CD4-positive, alpha-beta T cell treated with Interleukin-6 at 100 ng/mL for 8 hours (primary cell): ENCODE data around the gene ARHGEF12.

Source experiments
- DNase-seq: peaks from one replicate; pipeline ENCODE4 v3.0.0-alpha.2; 2020; ENCODE audit warnings: mixed read lengths, low spot score

ARHGEF12 gene

DNA sequence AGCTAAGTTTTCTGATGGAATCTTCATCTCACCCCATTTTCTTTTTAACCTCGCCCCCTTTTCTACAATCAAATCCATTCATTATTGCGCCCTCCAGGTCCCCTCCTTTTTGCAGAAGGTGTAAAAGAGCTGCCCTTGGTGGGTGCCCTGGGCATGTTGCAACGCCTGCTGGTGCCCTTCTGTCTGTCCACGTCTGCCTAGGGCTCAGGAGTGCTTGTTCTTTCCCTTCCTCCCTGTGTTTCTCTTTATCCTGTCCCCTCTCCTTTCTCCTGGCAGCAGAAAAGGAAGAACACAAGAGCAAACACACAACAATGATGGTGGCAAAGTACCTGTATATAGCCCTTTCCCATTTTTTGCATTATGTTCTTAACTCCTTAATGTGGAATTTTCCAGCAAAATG is 17.3 kb upstream of the ARHGEF12 start:
- no peak for DNase-seq

DNA sequence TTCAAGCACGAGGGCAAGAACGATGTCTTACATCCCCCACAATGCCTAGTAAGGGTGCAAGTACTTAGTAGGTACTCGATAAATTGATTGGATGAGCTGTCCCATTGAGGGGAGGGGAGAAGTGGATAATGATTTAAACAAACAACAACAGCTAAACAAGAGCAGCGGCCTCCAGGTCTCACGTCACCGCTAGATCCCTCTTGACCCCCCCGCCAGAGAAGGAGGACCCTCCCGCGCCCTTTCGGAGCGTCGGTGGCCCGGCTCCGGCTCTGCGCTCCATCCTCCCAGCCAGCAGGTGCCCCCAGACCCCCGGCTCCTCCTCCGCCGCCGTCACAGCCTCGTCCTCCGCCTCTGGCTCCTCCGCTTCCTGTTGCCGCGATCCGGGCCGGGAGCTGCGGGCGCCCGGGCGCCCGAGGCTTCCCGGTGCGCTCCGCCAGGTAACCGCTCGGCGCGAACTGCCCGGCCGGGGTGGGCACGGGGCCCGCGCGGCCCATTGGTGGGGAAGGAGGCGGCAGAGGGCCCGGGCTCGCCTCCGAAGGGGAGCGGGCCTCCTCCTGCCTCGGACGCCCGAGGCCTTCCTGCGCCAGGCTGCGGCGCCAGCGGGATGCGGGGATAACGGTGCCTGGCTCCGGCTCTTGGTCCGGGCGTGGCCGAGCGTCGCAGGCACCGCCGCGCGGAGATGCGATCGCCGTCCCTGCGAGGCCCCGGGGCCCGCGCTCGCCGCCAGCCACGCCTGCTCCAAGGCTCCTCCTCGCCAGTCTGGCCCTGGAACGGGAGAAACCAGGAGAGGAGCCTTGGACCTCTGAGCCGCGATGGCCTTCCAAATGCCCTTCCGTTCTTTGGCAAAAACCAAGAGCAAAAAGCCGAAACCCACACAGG is 11.0 kb upstream of the ARHGEF12 start, which contains the start of gene TLCD5:
Gene TLCD5 (plus strand): TSS at position 368 of the 879 bp plus-strand sequence. CDS start 2,143 bp downstream, outside the sequence.
- DNase-seq: no peak

DNA sequence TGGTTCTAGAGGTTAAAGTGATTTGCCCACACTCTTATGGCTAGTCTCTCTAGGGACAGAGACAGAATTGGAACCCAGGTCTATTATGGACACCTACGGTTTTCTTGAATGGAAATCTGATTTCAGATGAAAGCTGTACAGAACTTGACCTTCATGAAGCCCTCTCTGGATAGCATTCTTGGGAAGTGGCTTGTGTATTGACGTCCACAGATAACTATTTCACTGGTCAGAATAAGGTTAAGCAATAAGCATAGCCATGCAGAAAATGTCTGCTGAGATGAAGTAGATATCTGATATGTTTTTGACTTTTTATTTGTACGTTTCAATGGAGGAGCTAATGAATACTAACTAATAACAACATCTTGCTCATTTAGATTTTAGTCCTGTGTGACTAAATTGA is 10.0 kb upstream of the ARHGEF12 start:
- no peak for DNase-seq

DNA sequence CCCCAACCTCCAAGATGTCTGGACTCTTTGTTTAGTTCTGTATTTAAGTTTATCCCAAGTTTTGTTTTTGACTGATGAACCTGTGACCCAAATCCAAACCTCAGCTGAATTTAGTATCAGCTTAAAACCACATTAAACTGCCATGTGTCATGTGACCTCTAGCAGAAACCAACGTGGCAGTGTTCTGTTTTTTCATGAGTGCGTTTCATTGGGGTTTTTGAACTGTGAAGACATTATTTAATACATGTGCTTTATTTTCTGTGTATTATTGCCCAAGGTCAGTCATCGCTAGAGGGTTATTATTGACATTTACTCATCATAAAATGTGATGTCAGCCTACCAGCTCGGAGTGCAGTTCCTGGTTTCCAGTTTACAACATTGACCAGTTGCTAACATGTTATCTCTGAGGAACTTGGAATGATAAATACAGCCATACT is 9.3 kb upstream of the ARHGEF12 start:
- no peak for DNase-seq

DNA sequence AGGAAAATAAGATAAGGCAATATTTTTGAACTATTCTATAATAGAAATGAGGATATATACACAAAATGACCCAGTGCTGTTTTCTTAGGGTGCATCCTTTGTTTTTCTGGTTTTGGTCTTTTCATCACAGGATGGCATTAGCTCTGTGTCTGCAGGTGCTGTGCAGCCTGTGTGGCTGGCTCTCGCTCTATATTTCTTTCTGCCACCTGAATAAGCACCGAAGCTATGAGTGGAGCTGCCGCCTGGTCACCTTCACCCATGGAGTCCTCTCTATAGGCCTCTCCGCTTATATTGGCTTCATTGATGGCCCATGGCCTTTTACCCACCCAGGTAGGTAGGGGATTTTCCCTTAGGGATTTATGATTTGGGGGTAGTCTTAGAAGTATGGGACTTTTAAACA is 8.9 kb upstream of the ARHGEF12 start:
- no peak for DNase-seq

DNA sequence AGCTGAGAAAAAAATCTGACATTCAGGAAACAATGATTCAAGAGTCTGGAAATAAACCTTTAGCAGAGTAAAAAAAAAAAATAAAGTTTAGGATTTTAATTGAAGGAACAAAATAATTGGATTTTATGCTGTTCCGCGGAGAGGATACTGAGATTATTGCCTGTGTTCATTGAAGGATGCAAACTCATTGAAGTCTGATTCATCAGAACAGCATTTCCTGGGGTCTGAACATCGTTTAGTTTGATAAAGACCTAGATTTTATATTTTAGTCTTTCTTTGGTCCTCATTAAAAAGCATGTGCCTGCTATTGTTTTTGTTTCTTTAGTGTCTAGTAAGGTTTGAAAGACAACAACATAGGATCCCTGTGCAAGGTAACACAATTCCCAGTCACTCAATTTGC is 6.7 kb upstream of the ARHGEF12 start:
- DNase-seq: no peak

DNA sequence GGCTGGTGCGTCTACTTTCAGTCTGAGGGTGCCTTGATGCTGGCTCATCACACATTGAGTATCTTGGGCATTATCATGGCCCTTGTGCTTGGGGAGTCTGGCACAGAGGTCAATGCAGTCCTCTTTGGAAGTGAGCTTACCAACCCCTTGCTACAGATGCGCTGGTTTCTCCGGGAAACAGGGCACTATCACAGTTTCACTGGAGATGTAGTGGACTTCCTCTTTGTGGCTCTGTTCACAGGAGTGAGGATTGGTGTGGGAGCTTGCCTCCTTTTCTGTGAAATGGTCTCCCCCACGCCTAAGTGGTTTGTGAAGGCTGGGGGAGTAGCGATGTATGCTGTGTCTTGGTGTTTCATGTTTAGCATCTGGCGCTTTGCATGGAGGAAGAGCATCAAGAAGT is 6.2 kb upstream of the ARHGEF12 start:
- no peak for DNase-seq

DNA sequence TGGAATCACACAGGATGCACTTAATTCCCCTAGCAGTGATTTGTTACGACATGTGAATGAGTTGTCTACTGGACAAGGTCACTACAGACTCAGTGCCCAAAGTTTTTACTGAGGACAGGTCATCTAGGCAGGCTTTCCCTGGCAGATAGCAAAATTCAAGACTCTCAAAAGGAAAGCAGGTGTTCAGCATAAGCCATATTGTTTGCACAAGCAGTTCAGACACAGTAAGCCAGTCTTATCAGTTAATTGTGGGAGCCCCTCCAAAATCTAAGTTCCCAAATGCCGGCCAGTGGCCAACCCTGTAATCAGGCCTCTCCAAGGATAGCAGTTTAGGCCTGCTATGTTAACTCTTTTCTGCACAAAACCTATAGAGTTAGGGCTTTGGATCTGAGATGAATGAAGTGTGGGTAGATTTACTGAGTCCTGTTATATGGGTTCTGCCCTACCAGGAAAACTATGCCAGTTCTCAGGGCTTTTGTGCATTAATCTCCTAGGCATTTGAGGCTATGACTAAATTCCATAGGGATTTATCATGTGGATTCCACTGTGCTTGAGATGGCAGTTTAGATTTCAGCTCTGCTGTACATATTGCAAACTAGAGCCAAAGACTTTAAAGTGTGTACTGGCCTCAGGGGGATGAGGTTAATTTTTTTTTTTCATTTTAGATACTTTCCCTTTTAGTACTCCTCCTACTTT is 4.8 kb upstream of the ARHGEF12 start:
- no peak for DNase-seq

DNA sequence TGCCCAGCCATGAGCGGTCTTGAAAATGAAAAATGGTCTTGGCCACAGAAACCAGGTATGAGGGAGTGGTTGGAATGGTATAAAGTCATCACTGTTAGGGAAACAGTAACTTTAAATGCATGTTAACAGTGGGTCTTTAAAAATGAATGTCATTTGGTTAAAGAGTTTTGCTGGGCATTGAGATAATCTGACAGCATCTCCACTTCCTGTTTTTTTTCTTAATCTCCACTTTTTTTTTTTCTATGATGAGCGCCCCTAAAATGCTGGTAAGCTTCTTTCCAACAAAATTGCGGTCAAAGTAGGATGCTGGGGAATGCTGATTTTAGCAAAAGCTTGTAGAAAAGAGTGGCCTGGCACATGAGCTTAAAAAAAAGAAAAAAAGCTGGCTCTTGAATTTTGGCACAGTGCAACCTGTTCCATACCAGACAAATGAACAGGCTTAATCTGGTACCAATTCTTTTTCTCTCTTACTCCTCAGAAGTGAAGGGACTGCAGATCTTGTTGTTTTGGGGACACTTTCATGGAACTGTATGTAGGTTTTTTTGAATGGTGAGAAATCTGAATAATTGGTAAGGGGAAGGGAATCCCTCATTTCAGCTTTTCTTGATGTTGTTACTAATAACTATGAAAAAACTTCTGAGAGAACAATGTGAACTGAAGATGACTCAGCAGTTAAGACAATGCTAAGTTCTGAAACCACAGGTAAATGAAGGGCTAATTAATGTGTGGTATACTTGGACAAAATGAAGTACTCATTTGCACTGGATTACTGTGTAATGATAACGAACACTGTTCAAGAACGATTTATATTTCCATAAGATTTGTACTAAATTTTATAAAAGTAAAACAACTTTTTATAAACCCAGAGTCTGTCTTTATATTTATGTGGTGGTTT is 3.1 kb upstream of the ARHGEF12 start:
- DNase-seq: no peak

DNA sequence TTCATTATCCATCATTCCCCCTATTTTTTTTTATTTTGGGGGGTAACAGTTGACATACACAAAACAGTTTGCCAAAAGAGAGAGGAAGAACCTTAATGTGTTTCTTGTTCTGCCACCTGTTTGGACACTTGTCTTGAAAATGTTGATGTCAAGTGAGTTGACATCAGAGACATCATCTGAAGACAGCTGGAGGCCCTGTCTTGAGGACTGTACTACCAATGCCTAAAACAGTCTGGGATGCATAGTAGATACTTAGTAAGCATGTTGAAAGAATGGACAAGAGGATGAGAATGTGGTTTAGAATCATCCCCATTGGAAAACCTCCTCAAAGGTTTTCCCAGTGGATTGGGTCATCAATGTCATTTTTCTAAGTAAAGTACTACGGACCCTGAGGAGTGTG is 2.4 kb upstream of the ARHGEF12 start:
- DNase-seq: no peak

DNA sequence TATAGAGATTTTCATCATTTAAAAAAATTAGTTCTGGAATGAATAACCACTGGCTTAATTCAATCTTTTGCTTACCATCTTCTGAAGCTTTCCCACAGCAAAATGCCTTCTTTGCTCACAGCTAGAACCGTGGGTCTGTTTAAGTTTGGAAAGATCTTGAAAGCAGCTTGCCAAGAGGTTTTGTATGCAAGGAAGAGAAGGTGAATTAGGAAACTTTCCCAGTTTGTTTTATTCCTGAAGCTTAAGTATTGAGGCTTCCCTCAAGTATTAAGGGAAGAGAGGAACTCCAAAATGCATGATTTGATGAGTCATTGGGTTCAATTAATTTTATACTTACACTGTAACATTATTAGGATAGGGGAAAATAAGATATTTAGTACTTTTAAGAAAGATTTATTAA is 1.9 kb upstream of the ARHGEF12 start:
- no peak for DNase-seq

DNA sequence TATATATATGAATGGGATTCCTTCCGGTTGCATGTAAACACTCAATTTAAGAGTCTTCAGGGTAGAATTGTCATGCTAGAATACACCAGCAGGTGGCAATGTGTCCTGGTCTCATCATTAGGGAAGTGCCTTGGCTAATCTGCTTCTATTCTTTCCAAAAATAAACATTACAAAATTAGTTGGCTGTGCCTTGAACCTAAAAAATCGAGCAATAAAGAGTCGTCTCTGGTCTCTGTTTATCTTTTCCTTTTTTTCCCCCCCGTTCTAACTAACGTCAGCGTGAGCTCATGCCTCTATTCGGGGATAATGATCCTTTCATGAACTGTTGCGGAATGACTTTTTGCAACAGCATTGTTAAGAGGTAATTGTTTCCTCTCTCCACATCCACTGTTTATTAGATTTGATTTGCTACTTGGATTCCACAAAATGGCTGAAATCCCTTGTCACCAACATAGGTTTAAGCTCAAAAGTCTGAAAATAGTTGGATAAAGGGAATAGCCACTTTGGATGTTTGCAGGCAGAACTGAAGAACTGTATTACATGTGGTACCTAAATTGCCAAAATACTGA is 1.2 kb upstream of the ARHGEF12 start:
- DNase-seq: peak; percentile 70

DNA sequence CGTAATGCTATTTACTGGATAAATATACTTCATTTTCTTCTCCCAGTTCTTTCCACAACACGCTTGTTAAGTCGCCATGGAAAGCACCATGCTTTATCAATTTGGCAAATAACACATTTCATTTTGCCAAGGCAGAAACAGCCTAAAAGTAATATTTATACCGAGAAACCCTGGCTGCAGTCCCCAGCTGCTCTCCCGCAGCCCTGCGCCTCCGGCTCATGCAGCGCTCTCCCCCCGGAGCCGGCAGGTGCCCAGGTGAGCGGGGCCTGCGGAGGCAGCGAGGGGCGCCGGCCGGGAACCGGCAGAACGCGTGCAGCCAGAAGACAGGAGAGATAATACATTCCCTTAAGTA is 681 bp upstream of the ARHGEF12 start:
- DNase-seq: no peak

DNA sequence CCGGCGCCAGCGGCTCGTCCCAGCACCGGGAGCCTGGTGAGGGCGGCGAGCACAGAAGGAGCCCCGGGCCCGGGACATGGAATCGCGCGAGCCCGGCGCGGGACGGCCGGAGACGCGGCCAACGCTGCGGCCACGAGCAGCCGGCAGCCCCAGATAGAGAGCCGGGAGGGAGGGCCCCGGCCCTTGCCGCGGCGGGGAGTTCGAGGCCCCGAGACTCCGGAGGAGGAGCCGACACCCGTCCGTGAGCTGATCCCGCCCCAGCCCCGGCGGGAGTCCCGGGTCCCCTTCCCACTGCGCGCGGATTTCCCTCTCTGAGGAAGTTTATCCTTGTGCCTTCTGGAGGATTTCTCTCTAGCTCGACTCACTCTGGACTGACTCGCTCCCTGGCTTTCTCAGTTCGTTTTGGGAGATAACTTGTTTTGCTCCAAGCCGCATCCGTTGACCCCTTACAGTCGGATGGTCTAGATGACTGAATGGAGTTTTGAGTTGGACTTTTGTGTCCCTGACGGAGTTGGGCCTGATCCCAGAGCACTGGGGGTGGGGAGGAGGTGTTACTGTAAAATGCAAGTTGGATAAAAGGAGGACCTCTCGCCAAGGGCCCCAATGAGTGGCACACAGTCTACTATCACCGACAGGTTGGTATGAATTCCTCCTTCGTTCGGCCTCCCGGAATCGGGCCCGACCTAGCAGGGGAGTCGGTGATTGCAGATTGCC is 585 bp downstream of the ARHGEF12 start:
- DNase-seq: no peak

DNA sequence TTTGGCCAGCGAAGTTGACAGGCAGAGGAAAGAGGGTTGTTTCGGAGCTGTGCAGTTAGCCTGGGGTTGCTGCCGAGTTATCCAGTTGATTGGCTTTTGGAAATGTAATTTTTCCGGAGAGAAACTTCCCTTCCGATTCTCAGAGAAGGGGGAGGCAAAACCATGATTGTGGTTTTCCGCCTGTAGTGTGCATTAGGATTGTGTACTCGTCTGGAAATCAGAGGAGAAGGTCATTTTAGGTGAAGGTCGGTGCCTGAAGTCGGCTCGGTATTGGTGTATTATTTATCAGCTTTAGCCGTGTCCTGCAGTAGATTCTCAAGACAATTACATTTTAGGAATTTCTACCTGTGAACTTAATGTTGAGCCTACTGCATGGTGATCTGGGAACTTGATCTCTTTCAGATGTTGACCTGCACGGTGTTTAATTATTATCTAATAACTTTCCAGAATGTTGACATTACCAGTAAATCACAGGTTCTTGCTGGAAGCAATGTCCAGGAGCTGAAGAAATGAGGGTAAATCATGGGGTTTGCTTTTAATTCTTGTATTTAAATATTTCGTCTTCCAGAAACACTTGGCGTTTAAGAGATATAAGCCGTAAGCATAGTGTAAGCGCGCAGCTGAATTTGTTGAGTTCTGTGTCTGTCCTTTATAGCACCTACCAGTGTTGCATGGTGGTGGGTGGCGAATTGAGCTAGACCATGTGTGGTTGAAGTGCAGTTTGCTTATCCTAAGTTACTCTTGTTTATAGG is 1.3 kb downstream of the ARHGEF12 start:
- DNase-seq: no peak

DNA sequence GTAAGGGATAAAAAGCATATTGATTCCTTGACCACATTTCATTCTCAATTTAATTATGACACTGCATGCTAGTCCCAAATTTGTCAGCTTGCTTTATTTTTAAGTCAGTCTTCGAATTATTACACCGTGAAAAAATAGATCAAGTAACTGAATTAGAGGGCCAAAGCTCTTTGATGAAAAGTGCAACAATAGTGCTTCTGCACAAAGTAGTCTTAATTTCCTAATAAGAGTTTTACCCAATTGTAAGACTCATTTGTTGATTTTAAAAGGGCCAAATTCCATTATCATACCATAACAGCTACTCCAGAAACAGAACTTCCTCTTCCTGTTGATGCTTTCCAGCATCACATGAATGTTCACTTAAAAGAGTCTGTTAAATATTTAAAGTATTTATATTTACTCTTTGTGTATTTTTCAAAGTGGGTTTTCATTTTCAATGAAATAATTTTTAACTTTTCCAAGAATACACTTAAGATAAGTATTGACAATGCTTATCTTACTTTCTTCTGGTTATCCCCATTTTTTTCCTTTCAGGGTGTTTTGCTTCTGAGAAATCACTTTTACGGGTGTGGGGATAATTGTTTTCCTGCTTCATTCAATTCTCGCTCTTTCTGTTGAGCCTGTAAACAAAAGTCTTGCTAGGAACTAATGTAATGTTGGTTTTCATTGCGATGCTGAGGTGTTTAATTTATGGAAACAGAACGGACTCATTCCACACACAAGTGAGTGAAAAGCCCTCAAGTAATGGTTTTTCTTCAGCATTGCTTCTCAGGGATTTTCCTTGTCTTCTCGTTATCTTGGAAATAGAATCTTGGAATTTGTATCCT is 2.1 kb downstream of the ARHGEF12 start:
- DNase-seq: no peak

DNA sequence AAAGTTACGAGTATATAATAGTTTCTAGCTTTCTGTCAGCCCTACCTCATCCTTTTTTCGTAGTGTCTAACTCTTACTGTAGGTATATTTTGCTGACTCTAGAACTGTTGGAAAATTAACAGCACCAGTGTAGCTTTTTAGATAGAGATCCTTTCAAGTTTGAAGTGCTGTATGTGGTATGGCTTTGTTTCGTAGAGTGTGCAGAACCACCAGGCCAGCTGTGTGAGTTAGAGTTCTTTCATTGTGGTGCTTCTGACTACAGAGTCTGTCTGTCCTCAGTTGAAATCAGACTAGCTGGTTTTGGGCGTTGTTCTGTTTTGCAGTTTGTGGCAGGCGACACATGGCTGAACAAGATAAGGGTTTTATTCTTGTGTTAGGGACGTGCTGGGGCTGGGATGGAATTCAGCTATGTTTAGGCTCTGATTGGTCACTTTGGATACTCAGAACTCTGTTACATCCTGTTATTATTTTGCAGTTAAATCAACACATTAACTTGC is 3.2 kb downstream of the ARHGEF12 start:
- no peak for DNase-seq

DNA sequence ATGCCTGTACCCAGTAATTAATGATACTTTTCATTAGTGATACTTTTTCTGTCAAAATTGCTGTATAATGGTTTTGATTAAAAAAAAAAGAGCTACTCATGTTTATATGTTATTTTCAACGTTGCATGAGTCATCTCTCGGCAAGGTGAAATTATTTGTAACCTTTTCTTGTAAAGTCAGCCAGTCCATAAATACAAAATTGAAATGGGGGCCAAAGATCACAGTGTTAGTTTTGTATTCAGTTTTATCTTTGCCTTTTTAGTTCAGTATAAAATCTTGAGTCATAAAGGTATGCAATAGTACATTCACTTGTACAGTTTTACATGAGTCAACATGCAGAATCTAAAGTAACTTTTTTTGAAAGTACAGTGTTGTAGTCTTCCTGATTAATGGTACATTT is 4.3 kb downstream of the ARHGEF12 start:
- no peak for DNase-seq

DNA sequence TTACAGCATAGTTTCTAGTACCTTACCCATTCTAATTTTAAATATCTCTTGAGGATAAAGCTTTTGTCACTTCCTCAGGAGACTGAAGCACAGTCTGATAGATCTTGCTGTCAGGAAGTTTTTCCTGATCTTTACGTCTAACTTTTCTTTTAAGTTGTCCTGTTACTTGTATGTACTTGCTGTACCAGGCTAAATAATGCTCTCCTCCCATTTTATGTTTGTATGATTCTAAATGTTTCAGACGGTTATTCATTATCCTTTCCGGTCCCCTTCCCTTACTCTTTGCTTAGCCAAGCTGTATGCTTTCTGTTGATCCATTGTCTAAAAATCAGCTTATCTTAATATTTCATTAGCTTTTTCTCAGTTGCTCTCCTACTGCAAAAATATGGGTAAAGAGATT is 6.0 kb downstream of the ARHGEF12 start:
- no peak for DNase-seq

DNA sequence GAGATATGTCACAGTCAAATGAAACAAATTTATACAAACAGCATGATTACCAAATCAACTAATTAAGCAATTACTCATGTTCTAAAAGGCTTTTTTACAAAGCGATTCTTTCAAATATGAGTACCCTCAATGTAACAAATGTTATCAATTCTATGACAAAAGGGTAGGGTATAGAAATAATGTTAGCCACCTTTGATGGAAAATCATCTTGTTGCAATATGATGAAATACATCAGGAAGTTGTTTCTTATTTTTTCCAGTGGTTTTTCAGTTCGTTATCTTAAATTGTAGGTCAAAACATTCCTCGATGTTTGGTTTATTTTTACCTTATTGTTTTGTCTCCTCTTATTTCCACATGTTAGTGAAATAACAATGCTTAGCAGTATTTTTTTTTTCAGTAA is 6.5 kb downstream of the ARHGEF12 start:
- DNase-seq: no peak
